Neural crest cell (in vitro differentiated cells): Measurements from ENCODE around the gene RC3H1. TPM values are rescaled to one million over a fixed set of nuclear protein-coding genes. Genes with fewer than 3 reads are reported as not detected.
A peak's percentile ranks its signal among the peaks of the same experiment; 100 is the strongest.

Experiments
- DNase-seq: peaks from one replicate; pipeline ENCODE4 v3.0.0; 2021; ENCODE audit warnings: low read depth, mixed read lengths, low spot score
- H3K27ac Mint-ChIP-seq: one replicate; pipeline ENCODE4 v1.8.0; 2021; ENCODE audit warnings: mild to moderate bottlenecking, mixed read lengths; ENCODE audit not compliant: unreplicated experiment
- H3K27me3 Mint-ChIP-seq: 2 replicates; pipeline ENCODE4 v1.8.0; 2021; ENCODE audit warnings: low read depth, mild to moderate bottlenecking, mixed read lengths
- H3K36me3 Mint-ChIP-seq: 2 replicates; pipeline ENCODE4 v1.8.0; 2021; ENCODE audit warnings: low read depth, mild to moderate bottlenecking, mixed read lengths
- H3K4me1 Mint-ChIP-seq: 2 replicates; pipeline ENCODE4 v1.8.0; 2021; ENCODE audit warnings: mixed read lengths
- H3K4me3 Mint-ChIP-seq: one replicate; pipeline ENCODE4 v1.8.0; 2021; ENCODE audit warnings: mild to moderate bottlenecking, mixed read lengths
- H3K9me3 Mint-ChIP-seq: 2 replicates; pipeline ENCODE4 v1.8.0; 2021; ENCODE audit warnings: mixed read lengths
- total RNA-seq: library from RNA; stranded (reverse); gene quantifications from 2 replicates; pipeline ENCODE4 v1.2.1, GENCODE V29; 2021
- TF ChIP-seq, protein P1 (sequence below): fragments of 200-600 bp; sonication (generic); conservative IDR thresholded peaks from 2 replicates; pipeline ENCODE4 v1.5.0; 2021; ENCODE audit warnings: antibody characterized with exemption, mild to moderate bottlenecking

Gene RC3H1
- total RNA-seq, 1 donor from 2014 or later = 35.2 TPM

DNA sequence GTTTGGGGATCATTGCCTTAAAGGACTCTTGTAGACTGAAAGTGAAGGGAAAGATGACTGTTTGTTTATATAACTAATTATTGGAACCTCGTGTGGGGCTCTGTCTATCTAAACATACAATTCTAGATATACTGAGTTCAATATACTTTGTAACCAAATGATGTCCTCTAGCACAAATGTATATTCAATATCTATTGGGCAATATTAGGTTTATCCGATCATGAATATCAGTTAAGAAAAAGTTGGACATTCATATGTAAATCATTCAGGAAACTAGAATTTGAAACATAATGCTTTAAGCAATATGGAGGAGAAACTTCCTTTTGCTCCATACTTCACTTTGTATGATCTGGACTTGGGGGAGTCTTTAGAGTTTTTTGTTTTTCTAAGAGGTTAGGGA is 8.9 kb upstream of the RC3H1 start:
- H3K4me3 Mint-ChIP-seq = no peak overlapping the region
- no peaks in the 10 kb centered on the region for H3K4me1 Mint-ChIP-seq
- no peaks in the 10 kb centered on the region for H3K9me3 Mint-ChIP-seq
- H3K36me3 Mint-ChIP-seq = no peaks in the 10 kb centered on the region
- H3K27me3 Mint-ChIP-seq = no peaks in the 10 kb centered on the region
- DNase-seq = no peak
- TF ChIP-seq, protein P1, sequence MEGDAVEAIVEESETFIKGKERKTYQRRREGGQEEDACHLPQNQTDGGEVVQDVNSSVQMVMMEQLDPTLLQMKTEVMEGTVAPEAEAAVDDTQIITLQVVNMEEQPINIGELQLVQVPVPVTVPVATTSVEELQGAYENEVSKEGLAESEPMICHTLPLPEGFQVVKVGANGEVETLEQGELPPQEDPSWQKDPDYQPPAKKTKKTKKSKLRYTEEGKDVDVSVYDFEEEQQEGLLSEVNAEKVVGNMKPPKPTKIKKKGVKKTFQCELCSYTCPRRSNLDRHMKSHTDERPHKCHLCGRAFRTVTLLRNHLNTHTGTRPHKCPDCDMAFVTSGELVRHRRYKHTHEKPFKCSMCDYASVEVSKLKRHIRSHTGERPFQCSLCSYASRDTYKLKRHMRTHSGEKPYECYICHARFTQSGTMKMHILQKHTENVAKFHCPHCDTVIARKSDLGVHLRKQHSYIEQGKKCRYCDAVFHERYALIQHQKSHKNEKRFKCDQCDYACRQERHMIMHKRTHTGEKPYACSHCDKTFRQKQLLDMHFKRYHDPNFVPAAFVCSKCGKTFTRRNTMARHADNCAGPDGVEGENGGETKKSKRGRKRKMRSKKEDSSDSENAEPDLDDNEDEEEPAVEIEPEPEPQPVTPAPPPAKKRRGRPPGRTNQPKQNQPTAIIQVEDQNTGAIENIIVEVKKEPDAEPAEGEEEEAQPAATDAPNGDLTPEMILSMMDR = no peak
- H3K27ac Mint-ChIP-seq = no peak overlapping the region

DNA sequence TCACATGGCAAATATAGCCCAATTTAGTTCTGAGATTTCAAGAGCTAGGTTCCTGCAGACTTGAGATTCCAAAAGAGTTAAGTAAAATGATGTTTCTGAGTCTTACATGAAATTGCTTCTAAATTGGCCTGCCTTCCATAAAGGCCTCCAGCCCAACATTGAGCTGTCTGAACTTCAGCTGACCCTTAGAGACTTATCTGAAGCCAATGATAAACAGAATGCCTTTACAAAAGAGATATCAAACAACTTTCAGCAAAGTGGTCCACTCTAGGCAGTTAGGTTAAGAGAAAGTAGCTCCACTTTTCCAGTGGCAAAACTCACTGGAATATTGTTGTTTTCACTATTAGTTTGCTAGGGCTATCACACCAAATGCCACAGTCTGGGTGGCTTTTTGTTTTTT is 6.3 kb upstream of the RC3H1 start:
- Mint-ChIP-seq H3K27me3 (no peaks in the 10 kb centered on the region), H3K36me3 (no peaks in the 10 kb centered on the region), H3K4me1 (peaks cover 3% of the 10 kb centered on the region), H3K4me3 (no peak overlapping the region), H3K27ac (no peak overlapping the region), H3K9me3 (no peaks in the 10 kb centered on the region)
- no peak for DNase-seq
- TF ChIP-seq, protein P1 = no peak

DNA sequence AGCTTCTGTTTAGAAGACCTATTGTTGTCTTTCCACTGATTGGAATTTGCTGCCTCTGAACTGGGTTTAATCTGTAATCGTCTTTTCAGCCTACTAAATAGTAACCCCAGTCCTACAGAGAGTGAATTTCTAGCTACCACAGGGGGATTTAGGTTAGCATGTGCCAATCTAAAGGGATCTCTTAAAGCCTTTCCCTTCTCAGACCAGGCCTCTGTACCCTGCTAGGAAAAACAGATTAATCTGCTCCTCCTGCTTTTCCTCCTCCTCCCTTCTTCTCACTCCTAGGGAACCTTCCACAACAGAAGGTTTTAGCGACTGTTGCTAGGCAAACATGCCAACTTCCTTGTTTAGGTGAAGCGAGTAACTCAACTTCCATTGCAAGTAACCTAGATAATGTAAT is 1.3 kb upstream of the RC3H1 start:
- no peak for DNase-seq
- no peaks in the 10 kb centered on the region for H3K9me3 Mint-ChIP-seq
- peaks cover 42% of the 10 kb centered on the region for H3K4me1 Mint-ChIP-seq
- no peaks in the 10 kb centered on the region for H3K27me3 Mint-ChIP-seq
- peak overlapping the region; percentile 98 for H3K4me3 Mint-ChIP-seq
- H3K27ac Mint-ChIP-seq = no peak overlapping the region
- TF ChIP-seq, protein P1 = no peak
- no peaks in the 10 kb centered on the region for H3K36me3 Mint-ChIP-seq

DNA sequence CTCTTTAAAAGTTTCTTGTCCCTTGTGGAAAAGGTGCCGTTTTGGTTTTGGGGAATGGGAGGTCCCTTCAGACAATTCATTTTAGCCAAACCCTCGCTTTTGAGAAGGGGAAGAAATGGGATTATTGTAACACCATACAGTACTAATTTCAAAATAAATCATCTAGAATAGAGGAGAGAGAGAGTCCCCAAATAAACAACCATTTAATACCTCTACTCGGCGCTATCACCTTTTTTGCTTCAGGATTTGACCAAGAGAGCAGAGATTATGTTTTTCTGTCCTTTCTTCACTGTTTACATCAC is 770 bp upstream of the RC3H1 start:
- Mint-ChIP-seq H3K27me3 (no peaks in the 10 kb centered on the region), H3K4me3 (peak overlapping the region; percentile 98), H3K9me3 (no peaks in the 10 kb centered on the region), H3K27ac (peak overlapping the region; percentile 100), H3K4me1 (peaks cover 43% of the 10 kb centered on the region), H3K36me3 (no peaks in the 10 kb centered on the region)
- TF ChIP-seq, protein P1 = no peak
- DNase-seq = no peak

DNA sequence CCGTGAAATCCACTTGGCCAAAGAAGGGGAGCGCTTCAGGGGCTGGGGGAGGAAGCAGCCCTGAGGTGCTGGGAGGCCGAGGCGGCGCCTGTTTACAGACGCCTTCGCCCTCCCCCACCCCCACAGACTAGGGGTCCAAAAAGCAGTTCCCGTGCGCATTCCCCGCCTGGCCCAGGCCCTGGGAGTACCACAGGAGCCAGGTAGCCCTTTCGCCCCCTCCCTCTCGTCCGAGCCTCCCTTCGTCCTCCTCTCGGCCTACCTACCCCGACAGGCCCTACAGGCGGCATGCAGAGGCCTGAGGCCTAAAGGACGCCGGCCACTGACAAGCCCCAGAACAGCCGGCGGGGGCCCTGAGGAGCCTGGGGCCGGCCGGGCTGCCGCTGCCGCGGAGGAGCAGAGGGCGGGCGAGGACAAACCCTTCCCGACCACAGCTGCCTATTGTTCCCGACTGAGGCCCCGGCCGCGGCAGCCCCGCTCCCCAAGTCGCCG is 522 bp downstream of the RC3H1 start:
- TF ChIP-seq, protein P1 = no peak
- Mint-ChIP-seq H3K4me3 (peak overlapping the region; percentile 98), H3K27me3 (no peaks in the 10 kb centered on the region), H3K4me1 (peaks cover 43% of the 10 kb centered on the region), H3K27ac (peak overlapping the region; percentile 78), H3K36me3 (no peaks in the 10 kb centered on the region), H3K9me3 (no peaks in the 10 kb centered on the region)
- DNase-seq = no peak

GRCh38 chr1:174018565-174018964 is 3.6 kb downstream of the RC3H1 start:
- H3K9me3 Mint-ChIP-seq = no peaks in the 10 kb centered on the region
- peak overlapping the region; percentile 74 for H3K4me3 Mint-ChIP-seq
- H3K36me3 Mint-ChIP-seq = no peaks in the 10 kb centered on the region
- no peak overlapping the region for H3K27ac Mint-ChIP-seq
- no peak for DNase-seq
- no peaks in the 10 kb centered on the region for H3K27me3 Mint-ChIP-seq
- peaks cover 45% of the 10 kb centered on the region for H3K4me1 Mint-ChIP-seq
- TF ChIP-seq, protein P1 = no peak
